ENCODE measurements around the gene TMEM54.
A peak's percentile ranks its signal among the peaks of the same experiment; 100 is the strongest.

TMEM54 gene, protein sequence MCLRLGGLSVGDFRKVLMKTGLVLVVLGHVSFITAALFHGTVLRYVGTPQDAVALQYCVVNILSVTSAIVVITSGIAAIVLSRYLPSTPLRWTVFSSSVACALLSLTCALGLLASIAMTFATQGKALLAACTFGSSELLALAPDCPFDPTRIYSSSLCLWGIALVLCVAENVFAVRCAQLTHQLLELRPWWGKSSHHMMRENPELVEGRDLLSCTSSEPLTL

DNA sequence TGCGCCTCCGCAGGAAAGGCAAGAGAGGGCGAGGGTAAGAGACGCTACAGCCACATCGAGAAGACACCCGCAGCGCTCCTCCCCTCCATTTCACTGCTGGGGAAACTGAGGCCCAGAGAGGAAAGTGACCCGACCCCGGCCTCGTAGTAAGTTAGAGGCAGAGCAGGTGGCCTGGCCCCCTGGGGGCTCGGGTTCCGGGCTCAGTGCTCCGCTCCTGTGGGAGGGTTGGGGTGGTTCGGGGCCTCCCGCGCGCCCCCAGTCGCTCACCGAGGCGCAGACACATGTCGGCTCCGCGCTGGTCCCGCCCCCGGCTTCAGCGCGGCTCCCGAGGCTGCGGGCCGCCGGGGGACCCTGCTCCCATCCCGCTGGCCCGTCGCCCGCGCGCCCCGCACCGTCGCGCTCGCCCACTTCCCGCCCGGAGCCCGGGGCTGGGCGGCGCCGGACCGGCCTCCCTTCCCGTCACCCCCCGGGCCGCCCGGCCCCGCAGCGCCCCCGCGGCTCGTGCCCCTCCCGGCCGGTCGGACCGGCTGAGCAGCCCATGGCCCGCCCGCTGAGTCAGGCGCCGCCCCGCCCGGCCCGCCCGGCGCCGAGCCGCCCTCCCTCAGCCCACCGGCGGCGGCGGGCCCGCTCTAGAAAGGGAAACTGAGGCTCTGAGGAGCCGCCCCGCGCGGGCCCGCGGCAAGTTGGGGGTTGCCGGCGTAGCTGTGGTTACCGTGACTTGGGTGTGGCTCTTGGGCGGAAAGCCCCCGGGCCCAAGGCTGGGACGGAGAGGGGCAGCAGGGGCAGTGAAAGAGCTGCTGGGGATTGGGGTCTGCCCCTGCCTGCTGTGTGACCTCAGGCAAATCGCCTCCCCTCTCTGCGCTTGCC lies at the start of gene TMEM54:
Gene TMEM54, minus strand, starts transcription at position 434 of the 867 bp plus-strand sequence. Its CDS starts 151 bp downstream, at position 283.
- no peak for DNase-seq

DNA sequence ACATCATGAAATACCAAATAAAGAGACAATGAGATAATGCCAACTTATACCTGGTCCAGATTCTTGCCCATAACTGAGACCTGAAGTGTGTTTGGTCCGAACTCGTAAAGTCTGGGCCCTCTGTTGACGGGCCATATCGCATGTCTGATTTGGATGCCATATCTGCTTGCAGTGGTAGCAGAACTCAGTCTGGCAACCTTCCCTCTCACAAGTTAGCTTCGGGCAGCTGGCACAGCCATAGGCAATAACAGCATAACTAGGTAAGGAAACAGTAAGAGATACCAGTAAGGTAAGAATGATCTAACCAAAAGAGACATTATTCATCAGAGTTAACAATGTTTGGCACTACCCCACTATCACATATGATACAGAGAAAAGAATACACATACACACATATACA lies 48.3 kb upstream of the TMEM54 start:
- no peak for DNase-seq

DNA sequence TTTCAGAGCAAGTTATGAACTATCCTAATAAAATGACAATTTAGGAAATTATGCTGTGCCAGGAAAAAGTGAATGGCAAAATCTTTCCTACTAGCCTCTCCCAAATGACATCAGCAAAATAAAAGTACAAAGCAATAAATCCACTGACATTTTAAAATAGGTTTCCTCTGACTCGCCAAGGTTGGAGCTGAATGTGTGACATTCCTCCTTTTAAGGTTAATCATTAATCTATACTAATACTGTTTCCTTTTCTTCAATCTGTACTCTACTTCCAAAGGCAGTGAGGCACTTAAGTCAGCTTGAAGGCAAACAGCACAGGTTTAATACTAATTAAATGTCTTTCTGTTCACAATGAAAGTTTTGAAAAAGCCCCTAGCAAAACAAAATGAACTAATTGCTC lies 47.7 kb upstream of the TMEM54 start:
- DNase-seq = no peak

DNA sequence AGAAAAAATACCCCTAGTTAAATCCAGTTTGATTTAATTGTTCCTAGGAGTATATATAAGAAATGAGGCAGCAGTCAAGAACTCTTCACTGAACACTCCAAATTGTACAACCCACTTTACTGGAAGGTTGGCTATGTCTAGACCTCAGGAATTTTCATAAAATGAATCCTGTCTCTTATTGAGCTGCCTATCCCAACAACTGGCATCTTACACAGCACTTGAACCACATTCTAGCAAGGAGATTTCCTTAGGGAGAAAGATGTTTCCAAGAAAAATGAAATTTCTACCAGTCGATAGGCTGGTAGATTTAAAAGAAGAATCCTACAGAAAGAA lies 47.2 kb upstream of the TMEM54 start:
- no peak for DNase-seq

GRCh38 chr1:32947669-32948389 lies 46.6 kb upstream of the TMEM54 start:
- no peak for DNase-seq

DNA sequence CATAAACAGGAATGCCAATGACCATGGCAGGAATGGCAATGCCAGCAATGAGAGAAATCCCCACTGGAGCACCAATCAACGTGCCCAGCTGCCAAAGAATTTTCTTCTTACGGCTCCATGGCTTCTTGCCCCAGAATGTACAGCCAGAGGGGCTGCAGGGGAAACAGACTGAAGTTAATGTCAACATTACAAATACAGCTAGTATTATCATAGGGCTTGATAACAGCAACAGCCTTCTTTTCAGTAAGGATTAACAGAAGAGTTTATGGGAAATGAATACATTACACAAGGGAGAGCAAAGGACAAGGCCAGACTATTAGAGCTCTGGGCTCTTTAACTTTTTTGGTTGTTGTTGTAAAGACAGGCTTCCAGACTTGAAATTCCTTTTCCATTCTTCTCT lies 45.2 kb upstream of the TMEM54 start:
- no peak for DNase-seq

GRCh38 chr1:32944180-32944579 lies 43.0 kb upstream of the TMEM54 start:
- no peak for DNase-seq

- no peak for DNase-seq
Observed at GRCh38 chr1:32939655-32940371, 38.6 kb upstream of the TMEM54 start.

DNA sequence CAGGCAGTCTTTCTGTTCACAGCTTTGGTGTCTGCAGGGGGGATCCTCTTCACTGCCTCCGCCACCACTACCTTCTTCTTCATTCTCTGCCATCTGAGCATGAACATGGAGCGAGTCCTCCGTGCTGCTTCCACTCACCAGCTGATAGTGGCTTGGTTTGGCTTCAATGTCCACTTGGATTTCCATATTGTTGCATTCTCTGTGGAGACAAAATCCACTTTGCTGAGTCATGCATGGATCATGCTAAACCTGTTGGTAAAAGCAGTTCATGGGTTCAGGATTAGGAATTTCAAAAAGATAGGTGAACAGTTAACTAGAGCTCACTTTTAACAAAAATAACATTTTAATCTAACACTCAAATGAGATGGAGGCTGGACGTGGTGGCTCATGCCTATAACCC lies 35.9 kb upstream of the TMEM54 start:
- no peak for DNase-seq

- no peak for DNase-seq
Observed at GRCh38 chr1:32934535-32934934, 33.3 kb upstream of the TMEM54 start.

- no peak for DNase-seq
Observed at GRCh38 chr1:32933742-32934322, 32.6 kb upstream of the TMEM54 start.

- DNase-seq = no peak
Observed at GRCh38 chr1:32931760-32932159, 30.6 kb upstream of the TMEM54 start.

- DNase-seq = no peak
Observed at GRCh38 chr1:32929366-32929765, 28.2 kb upstream of the TMEM54 start.

GRCh38 chr1:32928715-32929114 lies 27.5 kb upstream of the TMEM54 start:
- no peak for DNase-seq

DNA sequence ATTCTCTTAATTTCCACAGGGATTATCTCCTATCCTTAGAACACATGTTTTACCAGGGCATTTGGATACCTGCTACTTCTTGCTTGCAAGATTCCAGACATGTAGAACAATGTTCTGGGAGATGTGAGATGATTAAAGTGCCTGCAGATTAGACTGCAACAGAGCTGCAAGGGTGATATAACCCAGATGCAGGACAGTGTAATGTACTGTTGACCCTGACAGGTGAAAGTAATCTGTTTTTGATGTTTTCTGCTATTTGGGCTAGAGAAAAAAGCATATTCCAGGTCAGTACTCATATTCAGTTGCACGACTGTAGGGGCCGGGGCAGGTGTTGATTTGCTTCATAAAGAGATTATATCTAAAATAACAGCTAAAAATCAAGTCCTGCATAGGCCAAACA lies 27.1 kb upstream of the TMEM54 start:
- no peak for DNase-seq

GRCh38 chr1:32927441-32927840 lies 26.3 kb upstream of the TMEM54 start:
- no peak for DNase-seq

DNA sequence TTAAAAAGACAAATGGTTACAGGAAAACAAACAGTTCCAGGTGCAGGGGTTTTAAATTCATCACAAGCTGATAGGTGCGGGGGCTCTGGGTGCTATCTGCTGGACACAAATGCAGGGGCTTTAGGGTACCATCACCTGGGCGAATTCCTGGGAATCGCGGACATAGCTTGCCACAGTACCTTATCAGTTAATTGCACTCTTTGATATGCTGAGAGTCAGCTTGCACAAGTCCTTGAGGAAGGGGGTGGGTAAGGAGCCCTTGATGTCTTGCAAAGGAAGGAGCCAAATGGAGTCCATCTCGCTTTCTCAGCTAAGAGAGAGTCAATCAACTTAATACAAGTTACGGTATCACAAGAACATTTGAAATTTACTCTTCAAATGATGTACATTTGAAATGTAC lies 25.4 kb upstream of the TMEM54 start:
- no peak for DNase-seq

- peak; percentile 30 for DNase-seq
Observed at GRCh38 chr1:32925403-32926162, 24.4 kb upstream of the TMEM54 start.

DNA sequence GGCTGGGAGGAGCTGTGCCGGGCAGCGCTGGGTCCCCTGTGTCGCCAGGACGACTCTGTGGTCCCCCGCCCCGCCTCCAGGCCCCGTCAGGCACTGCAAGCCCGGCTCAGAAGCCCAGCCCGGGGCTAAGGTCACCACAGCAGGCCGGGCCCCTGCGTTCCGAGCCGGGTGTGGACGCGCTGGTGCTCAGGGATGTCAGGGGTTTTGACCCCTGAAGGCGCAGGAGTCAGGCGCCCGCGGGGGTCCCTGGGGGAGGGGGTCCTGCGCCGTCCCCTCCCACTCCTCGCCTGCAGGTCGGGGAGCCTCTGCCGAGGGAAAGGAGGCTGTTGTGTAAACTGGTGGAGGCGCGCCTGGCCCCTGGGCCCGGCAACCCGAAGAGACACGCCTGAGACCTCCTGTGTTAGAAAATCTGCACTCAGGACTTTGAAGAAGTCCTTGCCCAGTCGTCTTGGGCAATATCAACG lies 23.7 kb upstream of the TMEM54 start:
- no peak for DNase-seq

- DNase-seq = no peak
Observed at GRCh38 chr1:32920833-32921232, 19.6 kb upstream of the TMEM54 start.

GRCh38 chr1:32919811-32920733 lies 18.9 kb upstream of the TMEM54 start:
- no peak for DNase-seq
